ENCODE data around the gene SLC2A5. TPM values are rescaled to one million over a fixed set of nuclear protein-coding genes. Genes with fewer than 3 reads are reported as not detected.

Gene SLC2A5
- total and polyA plus RNA-seq, 2 donors (not counting 3 experiments of a cell fraction or from before 2014, with no cell fraction given): not detected

GRCh38 chr1:8985915-8986813 is 83.3 kb downstream of the SLC2A5 start:
- peak; percentile 98 for DNase-seq (ENCODE audit: low read depth, low spot score)
- dilution Hi-C loops (cut with MboI; ENCODE audit: extremely low pct_ligation_motif_present, low sequenced_read_pairs) (no loop called here), intact Hi-C loops (cut with micrococcal nuclease) (loop anchor here (1.0 kb wide), 4 partner anchors 23 to 128 kb away; partner anchors contain the start of gene ENO1)
- ChIA-PET CTCF (interaction anchor here (0.6 to 8.7 kb wide), 13 partner anchors 15 to 127 kb away, joined by 3 to 119 read pairs (median 7); no protein-coding TSS in a partner anchor), POLR2A (no interaction called here)
- peak overlapping the region; percentile 16 for H3K4me2 ChIP-seq (ENCODE audit: insufficient read depth, low read length)
- no peaks in the 10 kb centered on the region for H3K9me1 ChIP-seq (replicated peaks; ENCODE audit: control insufficient read depth, extremely low read depth, insufficient read depth, low read length)
- H2AFZ ChIP-seq (ENCODE audit: low read depth, low read length): peak overlapping the region; percentile 0
- peaks cover 16% of the 10 kb centered on the region for H3K4me1 ChIP-seq (ENCODE audit: control insufficient read depth, extremely low read depth, insufficient read depth, low read length)
- H3K9ac ChIP-seq (replicated peaks; ENCODE audit: extremely low read depth, insufficient read depth, low read length): peak overlapping the region; percentile 14
- TF ChIP-seq EZH2 (IDR thresholded peaks at IDR 0.05; ENCODE audit: borderline replicate concordance, low read depth, low read length, severe bottlenecking): no peak
- peak; percentile 74 for TF ChIP-seq JUN (IDR thresholded peaks at IDR 0.05; ENCODE audit: borderline replicate concordance, insufficient read depth, insufficient read length, low read depth)
- no peak for TF ChIP-seq CTCF (IDR thresholded peaks at IDR 0.05; ENCODE audit: extremely low read depth in 1 of 2, insufficient read depth in 1 of 2, low read depth in 1 of 2, low read length in 2 of 2)
- peak; percentile 61 for TF ChIP-seq FOS (IDR thresholded peaks at IDR 0.05; ENCODE audit: borderline replicate concordance, insufficient read depth, low read length)
- peak; percentile 59 for TF ChIP-seq POLR2AphosphoS5 (IDR thresholded peaks at IDR 0.05; ENCODE audit: insufficient read depth, low read depth, low read length)
- no peak for TF ChIP-seq MYC (IDR thresholded peaks at IDR 0.05; ENCODE audit: low read depth, low read length)
- TF ChIP-seq POLR2A (IDR thresholded peaks at IDR 0.05; ENCODE audit: low read depth, low read length): no peak
- peak; percentile 36 for TF ChIP-seq MAX (IDR thresholded peaks at IDR 0.05; ENCODE audit: insufficient read depth, insufficient read length)
- no peak for TF ChIP-seq GATA2 (IDR thresholded peaks at IDR 0.05; ENCODE audit: insufficient read depth, insufficient read length, low read depth, low read length)
- no peaks in the 10 kb centered on the region for H3K79me2 ChIP-seq (ENCODE audit: control insufficient read depth, insufficient read depth, low read length)
- no peaks in the 10 kb centered on the region for H3K36me3 ChIP-seq (ENCODE audit: control insufficient read depth in 2 of 2, extremely low read depth in 1 of 2, insufficient read depth in 2 of 2, low read length in 2 of 2)
- no peak overlapping the region for H3K4me3 ChIP-seq (replicated peaks in 1 of 3; ENCODE audit: insufficient read depth in 1 of 3, low read depth in 1 of 3, low read length in 3 of 3)
- BruUV-seq (replicated peaks): no TSS peak
- H4K20me1 ChIP-seq (replicated peaks; ENCODE audit: control insufficient read depth, extremely low read depth, insufficient read depth, low read length): no peaks in the 10 kb centered on the region
- H3K27ac ChIP-seq (ENCODE audit: insufficient read depth, low read depth, low read length): peak overlapping the region; percentile 67
- H3K27me3 ChIP-seq (ENCODE audit: control insufficient read depth in 2 of 2, insufficient read depth in 2 of 2, low read length in 2 of 2): no peaks in the 10 kb centered on the region
- H3K9me3 ChIP-seq (replicated peaks; ENCODE audit: control insufficient read depth, insufficient read depth, low read length): no peaks in the 10 kb centered on the region
- FAIRE-seq: peak; percentile 97

Small RNA genes within 50 kb of the gene (small RNA-seq; reads per million reads assigned to genes)
- gene RF00424 (ENCODE audit: insufficient read depth, insufficient read length, low read depth, low replicate concordance): not detected

Other genes starting within 250 kb of the SLC2A5 start
- gene ENO1, start 190.9 kb downstream of the SLC2A5 start, total RNA-seq: 1,530 and 1,593 TPM in 2 replicates
- 1,111 and 1,134 TPM in 2 replicates for gene ENO1, start 190.9 kb downstream of the SLC2A5 start, polyA plus RNA-seq
- not detected in 2 replicates for gene CA6, start 123.8 kb downstream of the SLC2A5 start, total RNA-seq
- gene CA6, start 123.8 kb downstream of the SLC2A5 start, polyA plus RNA-seq: not detected in 2 replicates
- not detected in 2 replicates for gene SLC2A7, start 43.2 kb downstream of the SLC2A5 start, total RNA-seq
- not detected in 2 replicates for gene SLC2A7, start 43.2 kb downstream of the SLC2A5 start, polyA plus RNA-seq
- 5.2 and 6.5 TPM in 2 replicates for gene GPR157, start 59.5 kb upstream of the SLC2A5 start, total RNA-seq
- gene GPR157, start 59.5 kb upstream of the SLC2A5 start, polyA plus RNA-seq: 1.0 and 1.2 TPM in 2 replicates
- gene H6PD, start 165.1 kb upstream of the SLC2A5 start, total RNA-seq: 29.0 and 40.1 TPM in 2 replicates
- gene H6PD, start 165.1 kb upstream of the SLC2A5 start, polyA plus RNA-seq: 24.5 and 26.9 TPM in 2 replicates
- 41.9 and 50.9 TPM in 2 replicates for gene SPSB1, start 223.3 kb upstream of the SLC2A5 start, total RNA-seq
- gene SPSB1, start 223.3 kb upstream of the SLC2A5 start, polyA plus RNA-seq: 61.2 and 66.7 TPM in 2 replicates

Measured in endothelial cell of umbilical vein (primary cell).